WTC11 (cell line): ENCODE measurements around the gene ITGAX.

ENCODE experiments used
- ATF3 ChIP-seq: sonication (generic); formaldehyde crosslinking; conservative IDR thresholded peaks from 2 replicates; pipeline ENCODE4 v1.8.1; 2022; ENCODE audit warnings: mild to moderate bottlenecking, missing genetic modification reagents
- CBFB ChIP-seq: sonication (generic); formaldehyde crosslinking; IDR thresholded peaks from 2 replicates; pipeline ENCODE4 v1.8.1; 2022; ENCODE audit warnings: mild to moderate bottlenecking, low read depth, missing genetic modification reagents
- CTCF ChIP-seq: fragments of 200-600 bp; IDR thresholded peaks from 2 replicates; pipeline ENCODE4 v1.8.0; 2022; ENCODE audit warnings: antibody characterized with exemption
- E2F4 ChIP-seq: sonication (generic); formaldehyde crosslinking; IDR thresholded peaks from 2 replicates; pipeline ENCODE4 v1.8.1; 2022; ENCODE audit warnings: low read depth, mild to moderate bottlenecking, moderate library complexity, missing genetic modification reagents, borderline replicate concordance
- EMX1 ChIP-seq: fragments of 250-450 bp; sonication (Bioruptor Pico); IDR thresholded peaks from 2 replicates; pipeline ENCODE4 v1.8.0; 2021; ENCODE audit warnings: mild to moderate bottlenecking
- FOXJ3 ChIP-seq: sonication (generic); formaldehyde crosslinking; IDR thresholded peaks from 2 replicates; pipeline ENCODE4 v1.9.0; 2021; ENCODE audit warnings: missing genetic modification reagents, mild to moderate bottlenecking, borderline replicate concordance
- FOXK1 ChIP-seq: sonication (generic); formaldehyde crosslinking; IDR thresholded peaks from 2 replicates; pipeline ENCODE4 v1.8.0; 2022; ENCODE audit warnings: mild to moderate bottlenecking, moderate library complexity, missing genetic modification reagents
- FOXP1 ChIP-seq: sonication (generic); formaldehyde crosslinking; IDR thresholded peaks from 2 replicates; pipeline ENCODE4 v1.8.0; 2022; ENCODE audit warnings: missing genetic modification reagents, mild to moderate bottlenecking, moderate library complexity, borderline replicate concordance
- NFYB ChIP-seq: sonication (generic); formaldehyde crosslinking; conservative IDR thresholded peaks from 2 replicates; pipeline ENCODE4 v1.8.0; 2022; ENCODE audit warnings: low read depth, missing genetic modification reagents
- ZNF232 ChIP-seq: sonication (generic); formaldehyde crosslinking; IDR thresholded peaks from 2 replicates; pipeline ENCODE4 v1.8.0; 2022; ENCODE audit warnings: mild to moderate bottlenecking, missing genetic modification reagents
- ZNF263 ChIP-seq: sonication (generic); formaldehyde crosslinking; IDR thresholded peaks from 2 replicates; pipeline ENCODE4 v1.8.1; 2022; ENCODE audit warnings: low read depth, mild to moderate bottlenecking, moderate library complexity, missing genetic modification reagents
- TF ChIP-seq, protein P1 (sequence below): sonication (generic); formaldehyde crosslinking; IDR thresholded peaks from 2 replicates; pipeline ENCODE4 v1.8.1; 2023; ENCODE audit warnings: mild to moderate bottlenecking, missing genetic modification reagents, moderate library complexity
- TF ChIP-seq, protein P2 (sequence below): fragments of 250-450 bp; sonication (Bioruptor Pico); IDR thresholded peaks from 2 replicates; pipeline ENCODE4 v2.1.2; 2022; ENCODE audit warnings: mild to moderate bottlenecking, moderate library complexity

DNA sequence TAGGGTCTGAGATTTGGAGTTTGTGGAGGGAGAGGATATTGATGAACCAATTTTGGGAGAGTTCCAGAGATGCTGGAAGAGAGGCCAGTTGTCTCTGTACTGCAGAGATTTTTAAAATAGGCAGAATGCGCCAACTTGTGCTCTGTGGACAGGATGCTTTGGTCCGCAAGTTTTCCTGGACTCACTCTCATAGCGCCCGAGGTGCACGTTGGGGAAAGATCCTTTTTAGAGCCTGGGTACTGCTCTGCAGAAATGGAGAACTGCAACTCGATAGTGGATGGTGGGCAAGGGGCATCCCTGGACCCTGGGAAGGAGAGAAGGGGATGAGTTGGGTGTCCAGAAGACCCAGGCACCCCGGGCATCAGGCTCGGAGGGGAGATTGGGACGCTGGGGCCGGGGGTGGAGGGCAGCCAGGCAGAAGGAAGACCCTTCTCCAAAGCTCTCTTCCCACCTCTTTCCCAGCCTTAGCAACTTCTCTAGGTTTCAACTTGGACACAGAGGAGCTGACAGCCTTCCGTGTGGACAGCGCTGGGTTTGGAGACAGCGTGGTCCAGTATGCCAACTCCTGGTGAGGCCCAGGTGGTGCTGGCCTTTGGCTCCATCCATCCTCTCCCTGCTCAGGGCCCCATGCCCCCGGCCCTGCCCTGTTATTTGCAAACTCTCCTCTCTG lies 590 bp downstream of the ITGAX start:
- TF ChIP-seq, protein P1, sequence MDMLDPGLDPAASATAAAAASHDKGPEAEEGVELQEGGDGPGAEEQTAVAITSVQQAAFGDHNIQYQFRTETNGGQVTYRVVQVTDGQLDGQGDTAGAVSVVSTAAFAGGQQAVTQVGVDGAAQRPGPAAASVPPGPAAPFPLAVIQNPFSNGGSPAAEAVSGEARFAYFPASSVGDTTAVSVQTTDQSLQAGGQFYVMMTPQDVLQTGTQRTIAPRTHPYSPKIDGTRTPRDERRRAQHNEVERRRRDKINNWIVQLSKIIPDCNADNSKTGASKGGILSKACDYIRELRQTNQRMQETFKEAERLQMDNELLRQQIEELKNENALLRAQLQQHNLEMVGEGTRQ (CRISPR knock-in tag): no peak
- TF ChIP-seq CTCF (no peak), CBFB (no peak), ATF3 (CRISPR knock-in tag) (no peak), FOXJ3 (CRISPR knock-in tag) (no peak), E2F4 (CRISPR knock-in tag) (no peak), ZNF232 (CRISPR knock-in tag) (no peak), FOXP1 (CRISPR knock-in tag) (no peak), NFYB (no peak), FOXK1 (CRISPR knock-in tag) (no peak), EMX1 (no peak), ZNF263 (no peak)
- TF ChIP-seq, protein P2, sequence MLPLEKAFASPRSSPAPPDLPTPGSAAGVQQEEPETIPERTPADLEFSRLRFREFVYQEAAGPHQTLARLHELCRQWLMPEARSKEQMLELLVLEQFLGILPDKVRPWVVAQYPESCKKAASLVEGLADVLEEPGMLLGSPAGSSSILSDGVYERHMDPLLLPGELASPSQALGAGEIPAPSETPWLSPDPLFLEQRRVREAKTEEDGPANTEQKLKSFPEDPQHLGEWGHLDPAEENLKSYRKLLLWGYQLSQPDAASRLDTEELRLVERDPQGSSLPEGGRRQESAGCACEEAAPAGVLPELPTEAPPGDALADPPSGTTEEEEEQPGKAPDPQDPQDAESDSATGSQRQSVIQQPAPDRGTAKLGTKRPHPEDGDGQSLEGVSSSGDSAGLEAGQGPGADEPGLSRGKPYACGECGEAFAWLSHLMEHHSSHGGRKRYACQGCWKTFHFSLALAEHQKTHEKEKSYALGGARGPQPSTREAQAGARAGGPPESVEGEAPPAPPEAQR (CRISPR knock-in tag): no peak
